SK-N-MC (cell line): ENCODE measurements around the gene LUC7L3.
A peak's percentile ranks its signal among the peaks of the same experiment; 100 is the strongest.

ENCODE experiments used
- DNase-seq: peaks from one replicate; pipeline ENCODE4 v3.0.0-alpha.2; 2011; ENCODE audit warnings: low read depth, low spot score
- H3K27ac ChIP-seq: fragments of 200-600 bp; sonication (generic); 2 replicates; pipeline ENCODE4 v1.5.1; 2016; ENCODE audit warnings: mixed run types
- H3K36me3 ChIP-seq: fragments of 200-600 bp; sonication (generic); 2 replicates; pipeline ENCODE4 v1.6.1; 2017; ENCODE audit warnings: antibody characterized with exemption, low read length, mixed read lengths; ENCODE audit not compliant: insufficient read depth
- H3K4me3 ChIP-seq: fragments of 200-600 bp; sonication (generic); 2 replicates; pipeline ENCODE4 v1.5.1; 2016
- H3K9ac ChIP-seq: fragments of 200-600 bp; sonication (generic); 2 replicates; pipeline ENCODE4 v1.8.0; 2017; ENCODE audit warnings: mixed run types, mixed read lengths; ENCODE audit not compliant: insufficient read length
- H3K9me3 ChIP-seq: fragments of 200-600 bp; sonication (generic); 2 replicates; pipeline ENCODE4 v1.6.1; 2017; ENCODE audit warnings: low read depth, mild to moderate bottlenecking, antibody characterized with exemption, low read length, moderate library complexity, mixed read lengths
- EZH2 ChIP-seq: fragments of 200-600 bp; sonication (generic); IDR thresholded peaks from one replicate; pipeline ENCODE4 v1.6.1; 2017; ENCODE audit warnings: antibody characterized with exemption
- FOXP2 ChIP-seq: optimal IDR thresholded peaks from 2 replicates; pipeline ENCODE3; 2011; ENCODE audit warnings: mild to moderate bottlenecking, moderate library complexity; ENCODE audit not compliant: insufficient read depth; ENCODE audit errors: extremely low read length, control extremely low read depth
- POLR2AphosphoS5 ChIP-seq: IDR thresholded peaks from 2 replicates; pipeline ENCODE4 v1.6.1; 2012; ENCODE audit warnings: mild to moderate bottlenecking, low read depth, low read length, borderline replicate concordance

Gene LUC7L3

DNA sequence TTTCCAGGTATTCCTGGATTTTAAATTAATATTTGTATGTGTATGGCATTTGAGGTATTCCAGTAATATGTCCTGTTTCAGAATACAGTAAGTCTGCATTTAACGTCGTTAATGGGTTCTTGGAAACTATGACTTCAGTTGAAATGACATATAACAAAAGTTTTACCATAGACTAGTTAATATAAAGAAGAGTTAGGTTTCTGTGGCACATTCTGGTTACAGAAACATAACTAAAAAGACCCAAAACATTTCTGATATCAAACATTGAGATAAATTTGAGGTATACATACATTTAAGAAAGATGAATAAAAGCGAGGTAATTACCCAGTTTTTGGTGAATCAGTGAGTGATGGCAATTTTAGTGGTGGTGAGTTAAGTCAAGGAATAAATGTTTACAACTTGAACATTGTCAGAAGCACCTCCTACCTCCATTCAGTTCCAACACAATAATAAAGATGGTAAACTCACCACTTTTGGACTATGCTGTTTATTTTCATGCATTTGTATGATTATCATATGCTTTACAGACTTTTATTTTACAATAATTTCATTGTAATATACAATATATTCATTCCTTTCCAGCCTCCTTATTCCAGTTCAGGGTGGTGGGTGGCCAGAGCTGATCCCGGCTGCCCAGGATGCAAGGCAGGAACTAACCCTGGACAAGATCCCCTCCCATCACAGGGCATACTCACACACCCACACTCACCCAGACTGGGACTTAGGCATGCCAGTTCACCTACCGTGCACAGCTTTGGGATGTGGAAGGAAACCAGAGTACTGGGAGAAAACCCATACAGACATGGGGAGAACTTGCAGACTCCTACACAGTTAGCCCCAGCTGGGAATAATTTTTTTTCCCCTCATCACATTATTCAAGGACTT is 9.7 kb downstream of the LUC7L3 start:
- Histone ChIP-seq H3K9me3 (no peaks in the 10 kb centered on the region), H3K4me3 (no peak overlapping the region), H3K27ac (peak overlapping the region; percentile 25; the same call in 1 of the 2 replicates), H3K9ac (no peak overlapping the region), H3K36me3 (peaks cover 16% of the 10 kb centered on the region)
- TF ChIP-seq EZH2, result no peak
- no peak for TF ChIP-seq FOXP2
- no peak for TF ChIP-seq POLR2AphosphoS5
- DNase-seq, result no peak

DNA sequence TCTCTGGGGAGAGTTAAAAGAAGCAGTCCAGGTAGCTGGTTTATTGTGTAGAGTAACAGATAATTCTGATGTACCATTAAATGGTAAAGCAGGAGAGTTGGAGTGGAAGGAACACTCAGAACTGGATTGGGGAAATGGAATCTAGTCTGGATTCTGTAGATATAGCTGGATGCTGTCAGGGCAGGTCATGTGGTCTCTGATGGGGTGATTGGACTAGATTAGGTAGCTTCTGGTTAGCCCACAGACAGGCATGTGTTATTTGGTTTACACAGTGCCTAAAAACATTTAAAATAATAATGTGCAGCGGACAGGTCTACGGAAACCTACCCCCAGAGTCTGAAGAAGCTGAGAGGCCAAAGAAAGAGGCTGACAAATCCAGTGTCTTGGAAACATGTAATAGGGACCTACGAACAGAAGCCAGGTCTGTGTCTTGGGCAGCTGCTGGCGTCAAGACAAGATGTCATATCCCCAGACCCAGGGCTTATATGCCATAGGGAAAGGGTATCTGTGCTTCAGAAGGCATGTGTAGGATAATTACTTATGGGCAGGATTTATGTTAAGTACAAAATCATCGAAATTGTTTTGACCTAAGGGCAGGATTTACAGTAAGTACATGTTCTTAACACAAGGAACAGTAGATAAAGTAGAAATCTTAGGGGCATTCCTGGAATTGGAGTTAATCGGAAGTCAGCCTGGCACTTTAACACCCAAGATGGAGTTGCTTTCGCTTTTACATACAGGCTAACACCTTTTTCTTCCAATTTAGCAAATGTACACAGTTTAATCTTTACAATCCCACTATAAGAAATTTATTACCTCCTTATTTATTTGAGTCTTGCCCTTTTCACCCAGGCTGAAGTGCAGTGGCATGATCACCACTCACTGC is 12.4 kb downstream of the LUC7L3 start:
- Histone ChIP-seq H3K27ac (0 out of 2 replicates have a peak overlapping the region, but pooled peaks have one; percentile 19), H3K36me3 (peaks cover 9% of the 10 kb centered on the region), H3K9me3 (no peaks in the 10 kb centered on the region), H3K9ac (no peak overlapping the region), H3K4me3 (no peak overlapping the region)
- no peak for DNase-seq
- TF ChIP-seq POLR2AphosphoS5 (no peak), EZH2 (no peak), FOXP2 (no peak)

DNA sequence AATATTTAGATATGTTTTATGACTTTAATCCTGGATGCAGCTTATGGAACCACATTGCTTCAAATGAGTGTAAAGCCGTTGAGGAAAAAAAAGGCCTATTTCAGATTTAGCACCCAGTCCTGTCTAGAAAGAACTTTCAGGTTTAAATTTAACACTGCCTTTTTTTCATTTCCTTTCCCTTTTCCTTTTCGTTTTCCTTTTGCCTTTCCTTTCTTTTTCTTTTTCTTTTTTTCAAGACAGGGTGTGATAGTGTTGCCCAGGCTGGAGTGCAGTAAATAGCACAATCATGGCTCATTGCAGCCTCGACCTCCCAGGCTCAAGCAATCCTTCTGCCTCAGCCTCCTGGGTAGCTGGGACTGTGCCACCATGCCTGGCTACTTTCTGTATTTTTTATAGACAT is 15.9 kb downstream of the LUC7L3 start:
- no peak for TF ChIP-seq EZH2
- TF ChIP-seq FOXP2, result no peak
- Histone ChIP-seq H3K4me3 (no peak overlapping the region), H3K27ac (no peak overlapping the region), H3K9ac (no peak overlapping the region), H3K9me3 (no peaks in the 10 kb centered on the region), H3K36me3 (peaks cover 39% of the 10 kb centered on the region)
- DNase-seq, result no peak

DNA sequence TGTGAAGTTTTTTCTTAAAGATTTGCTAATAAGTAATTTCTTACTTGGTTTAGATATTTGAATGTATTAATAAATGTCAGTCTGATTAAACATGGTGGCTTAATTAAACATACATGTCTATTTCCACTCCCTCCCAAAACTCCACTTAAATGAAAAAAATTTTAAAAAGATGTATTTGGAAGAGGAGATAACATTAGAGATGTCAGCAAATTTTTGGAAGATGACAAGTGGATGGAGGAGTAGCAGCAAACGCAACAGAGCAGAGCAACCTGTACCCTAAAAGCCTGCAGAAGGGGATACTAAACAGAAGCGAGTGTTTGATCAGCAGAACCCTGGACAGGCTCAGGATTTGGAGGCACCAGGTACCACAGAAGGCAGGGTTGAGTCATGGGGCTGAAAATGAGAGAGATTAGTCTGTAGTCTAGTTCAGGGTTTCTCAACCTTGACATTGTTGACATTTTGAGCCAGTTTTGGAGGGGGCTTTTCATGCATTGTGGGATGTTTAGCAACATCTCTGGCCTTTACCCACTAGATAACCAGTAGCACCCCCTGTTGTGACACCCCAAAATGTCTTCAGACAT is 17.8 kb downstream of the LUC7L3 start:
- no peak overlapping the region for H3K27ac ChIP-seq
- no peak overlapping the region for H3K9ac ChIP-seq
- no peak for DNase-seq

DNA sequence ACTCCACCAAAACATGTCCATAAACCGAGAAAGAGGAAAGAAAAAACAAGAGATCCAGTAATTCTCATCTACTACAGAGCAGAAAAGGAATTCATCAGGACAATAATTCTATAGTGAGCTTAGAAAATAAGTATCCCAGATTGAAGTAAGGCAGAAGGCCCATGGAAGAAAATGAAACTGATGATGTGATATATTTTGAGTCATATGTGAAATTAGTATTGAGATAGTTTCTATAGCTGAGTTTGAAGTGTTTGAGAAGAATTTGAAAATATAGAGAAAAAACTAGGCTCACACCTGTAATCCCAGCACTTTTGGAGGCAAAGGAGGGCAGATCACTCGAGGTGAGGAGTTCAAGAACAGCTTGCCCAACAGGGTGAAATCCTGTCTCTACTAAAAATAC is 19.7 kb downstream of the LUC7L3 start:
- TF ChIP-seq POLR2AphosphoS5, result no peak
- TF ChIP-seq EZH2, result no peak
- H3K9me3 ChIP-seq, result no peaks in the 10 kb centered on the region
- DNase-seq, result no peak
- H3K9ac ChIP-seq, result no peak overlapping the region
- H3K36me3 ChIP-seq, result peaks cover 76% of the 10 kb centered on the region
- no peak overlapping the region for H3K4me3 ChIP-seq
- no peak overlapping the region for H3K27ac ChIP-seq

More for the DNA sequence above, 17.8 kb downstream of the LUC7L3 start:
- Histone ChIP-seq H3K36me3 (peaks cover 57% of the 10 kb centered on the region), H3K4me3 (no peak overlapping the region), H3K9me3 (no peaks in the 10 kb centered on the region)
- TF ChIP-seq EZH2, result no peak
- TF ChIP-seq FOXP2, result no peak
- no peak for TF ChIP-seq POLR2AphosphoS5

DNA sequence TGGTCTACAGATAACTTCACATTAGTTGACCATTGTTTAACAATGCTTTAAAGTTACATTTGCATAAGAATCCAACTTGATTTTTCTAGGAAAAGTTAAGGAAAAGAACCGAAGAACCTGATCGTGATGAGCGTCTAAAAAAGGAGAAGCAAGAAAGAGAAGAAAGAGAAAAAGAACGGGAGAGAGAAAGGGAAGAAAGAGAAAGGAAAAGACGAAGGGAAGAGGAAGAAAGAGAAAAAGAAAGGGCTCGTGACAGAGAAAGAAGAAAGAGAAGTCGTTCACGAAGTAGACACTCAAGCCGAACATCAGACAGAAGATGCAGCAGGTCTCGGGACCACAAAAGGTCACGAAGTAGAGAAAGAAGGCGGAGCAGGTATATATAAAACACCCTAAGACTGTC is 26.2 kb downstream of the LUC7L3 start:
- DNase-seq, result no peak
- H3K9me3 ChIP-seq, result no peaks in the 10 kb centered on the region
- no peak for TF ChIP-seq FOXP2
- no peak for TF ChIP-seq EZH2
- no peak for TF ChIP-seq POLR2AphosphoS5
- H3K36me3 ChIP-seq, result peaks cover 98% of the 10 kb centered on the region
- H3K9ac ChIP-seq, result no peak overlapping the region
- H3K27ac ChIP-seq, result no peak overlapping the region
- H3K4me3 ChIP-seq, result no peak overlapping the region

DNA sequence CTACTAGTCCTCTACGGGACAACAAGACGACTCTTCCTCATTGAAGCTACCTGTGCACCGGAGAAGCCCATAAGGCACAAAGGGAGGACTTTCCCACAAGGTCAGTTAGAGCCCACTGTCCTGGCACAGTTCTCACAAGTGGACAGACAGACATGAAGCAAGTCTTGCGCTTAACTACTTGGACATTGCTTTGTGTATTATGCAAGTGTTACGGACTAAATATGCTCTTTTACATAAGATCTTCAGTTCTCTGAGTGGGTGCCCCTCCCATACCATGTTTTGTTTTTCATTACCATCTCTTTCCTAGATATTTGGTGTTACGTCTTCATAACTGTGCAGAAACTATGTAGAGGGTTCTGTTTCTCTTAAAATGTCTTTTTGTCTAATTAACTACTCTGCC is 29.8 kb downstream of the LUC7L3 start:
- Histone ChIP-seq H3K9me3 (no peaks in the 10 kb centered on the region), H3K9ac (no peak overlapping the region), H3K27ac (no peak overlapping the region), H3K4me3 (no peak overlapping the region), H3K36me3 (peaks cover 99% of the 10 kb centered on the region)
- TF ChIP-seq FOXP2, result no peak
- DNase-seq, result no peak

DNA sequence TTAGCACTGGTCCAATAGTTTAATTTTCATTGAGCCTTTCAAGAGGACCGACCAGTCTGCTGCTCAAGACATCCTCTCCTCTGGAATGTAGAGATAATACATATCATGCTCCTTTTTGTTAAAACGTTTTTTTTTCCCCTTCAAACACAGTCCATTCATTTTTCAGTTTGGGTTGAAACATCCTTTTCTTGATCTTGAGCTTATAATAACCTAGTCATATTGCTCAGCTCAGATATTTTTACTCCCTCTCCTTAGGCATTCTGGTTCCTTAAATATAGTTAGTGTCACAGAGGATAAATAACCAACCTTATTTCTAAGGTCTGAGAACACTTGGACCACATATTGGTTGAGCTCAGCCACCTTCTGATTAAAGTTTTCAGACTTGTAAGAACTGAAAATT is 35.1 kb downstream of the LUC7L3 start:
- no peak overlapping the region for H3K4me3 ChIP-seq
- H3K36me3 ChIP-seq, result peaks cover 60% of the 10 kb centered on the region
- no peak for DNase-seq
- TF ChIP-seq POLR2AphosphoS5, result no peak
- TF ChIP-seq EZH2, result no peak
- H3K9ac ChIP-seq, result no peak overlapping the region
- H3K27ac ChIP-seq, result peak overlapping the region; percentile 46; the same call in 1 of the 2 replicates
- no peaks in the 10 kb centered on the region for H3K9me3 ChIP-seq
